Cardiac septum (tissue), 1 donor: ENCODE data around the gene COPB1. TPM values are rescaled to one million over a fixed set of nuclear protein-coding genes. Genes with fewer than 3 reads are reported as not detected.

Experiments used
- DNase-seq: peaks from one replicate; pipeline ENCODE4 v3.0.0-alpha.2; 2020; ENCODE audit warnings: low spot score
- intact Hi-C: fragments of 100-400 bp; cut with DNase I; formaldehyde crosslinking; loops from one replicate; pipeline ENCODE4 v1.14.0; 2022
- total RNA-seq: library from RNA; stranded (reverse); fragmentation: NEBNext Ultra II Directional; extraction: Animal tissue kit (Norgen Biotek cat#: 25700); gene quantifications from one replicate; pipeline ENCODE4 v1.2.1, GENCODE V29; 2021
- donor health status: DM: no; HTN: no; CAD: no.

COPB1 gene
- total RNA-seq, 1 donor from 2014 or later, result 61.4 TPM

DNA sequence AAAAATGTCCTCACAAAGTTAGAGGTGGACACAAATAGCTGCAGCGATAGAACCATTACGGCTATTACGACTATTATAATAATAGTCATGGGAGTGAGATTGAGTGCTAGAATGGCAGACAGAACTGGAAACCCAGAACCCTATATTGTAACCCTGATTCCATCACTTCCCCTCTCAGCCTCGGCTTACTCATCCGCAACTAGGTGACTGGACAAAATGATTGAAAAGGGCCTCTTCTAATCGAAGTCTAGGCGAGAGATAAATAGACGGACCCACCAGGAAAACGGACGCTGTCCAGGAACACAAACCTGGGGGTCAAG is 19.9 kb upstream of the COPB1 start:
- DNase-seq, result no peak
- intact Hi-C loops, result no loop called here

DNA sequence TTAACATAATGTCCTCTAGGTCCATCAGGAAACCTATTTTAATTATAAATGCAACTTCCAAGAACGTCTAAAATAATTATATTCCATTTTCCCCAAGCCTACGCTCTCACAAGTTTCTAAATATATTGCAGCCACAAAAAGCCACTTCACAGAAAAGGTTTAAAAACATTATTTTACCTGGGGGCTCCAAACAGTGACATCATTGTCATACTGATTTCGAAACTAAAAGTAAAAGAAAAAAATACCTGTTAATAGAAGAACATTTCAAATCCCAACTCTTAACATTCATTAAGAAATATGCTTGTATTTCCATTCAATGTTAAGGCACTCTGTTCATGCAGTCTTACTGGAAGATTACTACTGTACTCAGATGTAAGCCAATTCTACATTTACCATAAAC is 19.2 kb upstream of the COPB1 start:
- intact Hi-C loops, result no loop called here
- no peak for DNase-seq

DNA sequence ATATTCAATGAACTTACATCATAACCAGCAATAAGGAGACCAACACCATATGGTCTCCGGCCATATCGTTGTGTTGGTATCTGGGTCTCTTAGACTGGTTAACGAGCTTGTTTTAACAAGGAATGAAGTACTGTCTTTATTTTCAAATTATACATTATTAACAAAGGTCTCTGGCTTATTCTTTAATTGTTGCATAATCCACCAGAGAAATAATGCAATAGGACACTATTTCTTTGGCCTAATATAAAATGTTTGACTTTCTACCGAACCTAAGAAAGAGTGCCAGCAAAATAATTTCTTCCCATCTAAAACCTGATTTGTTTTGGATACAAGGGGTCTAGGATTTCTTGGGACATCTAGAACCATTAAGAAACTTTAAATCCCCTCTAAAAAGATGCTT is 14.2 kb upstream of the COPB1 start:
- intact Hi-C loops, result no loop called here
- DNase-seq, result no peak

DNA sequence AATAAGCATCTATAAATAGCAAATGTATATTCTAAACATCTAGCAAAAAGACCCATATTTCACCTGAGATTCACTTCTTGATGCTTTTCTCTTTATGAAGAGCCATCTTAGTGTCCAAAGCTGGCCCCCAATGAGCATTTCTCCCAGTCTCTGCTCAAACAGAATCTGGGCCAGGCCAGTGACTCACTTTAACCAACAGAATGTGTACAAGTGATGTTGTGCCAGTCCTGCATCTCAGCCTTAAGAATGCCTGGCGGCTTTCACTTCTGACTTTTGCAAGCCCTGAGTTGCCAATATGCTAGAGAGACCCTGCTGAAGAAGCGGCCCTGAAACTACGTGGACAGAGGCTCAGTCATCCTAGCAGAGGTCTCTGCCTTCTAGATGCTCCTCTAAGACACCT is 6.9 kb upstream of the COPB1 start:
- intact Hi-C loops, result no loop called here
- DNase-seq, result no peak

DNA sequence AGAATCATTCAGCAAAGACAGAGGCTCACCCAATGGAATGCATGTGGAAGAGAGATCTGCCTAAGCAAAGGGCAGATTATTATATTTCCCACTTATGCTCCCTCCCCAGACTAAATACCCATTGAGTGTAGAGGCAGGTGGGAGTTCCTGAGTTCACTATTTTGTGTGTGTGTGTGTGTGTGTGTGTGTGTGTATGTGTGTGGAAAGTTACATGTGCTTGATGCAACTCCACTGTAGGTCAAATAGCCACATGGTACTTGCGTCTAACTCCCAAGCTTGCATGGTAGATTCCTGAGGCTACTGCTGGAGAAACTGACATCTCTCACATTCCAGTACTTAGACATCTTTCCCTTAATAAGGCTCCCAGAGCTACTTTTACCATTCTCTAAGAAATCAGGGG is 3.4 kb upstream of the COPB1 start:
- no peak for DNase-seq
- intact Hi-C loops, result no loop called here

DNA sequence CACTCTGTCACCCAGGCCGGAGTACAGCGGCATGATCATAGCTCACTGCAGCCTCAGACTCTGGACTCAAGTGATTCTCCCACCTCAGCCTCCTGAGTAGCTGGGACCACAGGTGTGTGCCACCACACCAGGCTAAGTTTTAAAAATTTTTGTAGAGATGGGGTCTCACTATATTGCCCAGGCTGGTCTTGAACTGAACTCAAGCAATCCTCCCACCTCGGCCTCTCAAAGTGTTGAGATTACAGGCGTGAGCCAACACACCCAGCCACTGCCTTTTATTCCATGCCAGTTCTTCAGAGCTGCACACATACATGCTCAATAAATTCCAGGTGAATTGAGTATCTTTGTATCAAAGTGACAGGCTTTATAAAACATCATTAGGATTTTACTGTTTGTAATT is 2.4 kb upstream of the COPB1 start:
- no peak for DNase-seq
- intact Hi-C loops, result no loop called here

DNA sequence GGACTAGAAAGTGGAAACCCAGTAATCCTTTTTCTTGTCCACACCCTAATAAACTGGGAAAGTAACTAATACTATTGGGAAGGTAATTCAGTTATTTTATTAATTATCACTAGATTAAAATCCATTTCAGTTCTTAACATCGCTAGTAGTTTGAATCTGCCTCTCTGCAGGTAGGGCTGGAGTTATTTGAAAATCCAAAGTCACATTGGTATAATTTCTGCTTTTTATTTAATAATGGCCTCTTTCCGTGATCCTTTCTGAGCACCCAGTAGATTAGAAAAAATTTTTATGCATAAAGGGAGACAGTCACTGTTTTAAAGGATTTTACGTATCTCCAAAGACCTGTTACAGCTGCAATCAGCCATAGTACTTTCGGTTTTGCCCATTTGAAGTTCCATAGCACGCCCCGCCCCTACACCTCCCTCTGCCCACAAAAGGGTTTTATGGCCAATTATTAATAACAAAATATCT is 605 bp upstream of the COPB1 start:
- DNase-seq, result no peak
- intact Hi-C loops, result loop anchor here (1.0 kb wide), 1 partner anchor 20 kb away; the partner anchor contains the start of gene PSMA1

DNA sequence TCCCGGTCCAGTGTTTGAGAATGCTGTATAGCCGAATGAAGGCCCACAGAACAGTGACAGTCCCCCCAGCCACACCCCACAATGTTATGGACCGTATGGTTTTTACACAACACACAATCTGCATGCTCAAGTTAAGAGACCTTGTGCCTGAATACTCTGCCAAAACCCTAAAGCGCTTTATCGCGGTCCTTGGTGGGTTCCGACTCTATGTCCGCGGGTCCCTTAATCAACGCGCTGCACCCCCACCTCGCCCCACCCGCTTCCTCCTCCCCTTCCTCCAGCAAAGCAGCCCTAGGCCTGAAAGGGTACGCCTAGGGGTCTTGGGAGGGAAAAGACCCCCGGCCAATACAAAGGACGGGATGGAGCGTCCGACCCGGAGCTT is 442 bp downstream of the COPB1 start:
- intact Hi-C loops, result no loop called here
- DNase-seq, result no peak

DNA sequence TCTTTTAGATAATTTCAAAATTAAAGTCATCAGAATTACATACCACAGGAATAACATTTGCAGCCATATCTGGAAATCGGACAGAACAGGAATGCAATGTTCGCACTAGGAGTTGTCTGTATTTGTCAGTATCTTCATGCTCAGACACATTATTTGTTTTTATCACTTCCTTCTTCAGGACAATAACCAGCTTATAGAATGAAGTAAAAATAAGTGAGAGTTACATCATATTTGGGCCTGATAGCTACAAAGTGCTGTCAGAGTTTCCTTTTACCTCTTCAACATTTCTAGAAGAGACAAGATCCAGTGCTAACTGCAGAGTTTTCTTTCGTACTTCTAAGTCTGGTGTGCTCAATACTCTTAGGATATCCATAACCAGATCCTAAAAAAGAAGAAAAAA is 18.9 kb downstream of the COPB1 start:
- DNase-seq, result no peak
- intact Hi-C loops, result no loop called here

DNA sequence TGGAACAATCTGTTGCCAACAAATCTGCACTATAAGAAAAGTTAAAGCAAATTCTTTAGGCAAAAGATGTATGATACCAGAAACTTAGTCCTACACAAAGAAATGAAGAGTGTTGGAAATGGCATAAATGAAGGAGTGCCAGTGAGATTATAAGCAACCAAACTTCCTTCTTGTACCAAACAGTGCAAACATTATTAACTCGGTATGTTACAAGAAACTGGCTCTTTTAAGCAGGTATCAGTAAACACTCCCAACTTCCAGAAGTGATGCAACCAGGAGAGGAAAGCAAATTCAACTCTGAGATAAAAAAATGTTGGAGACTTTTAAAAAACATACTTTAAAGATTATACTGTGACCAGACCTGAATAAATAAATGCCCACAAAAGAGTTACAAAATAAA is 28.5 kb downstream of the COPB1 start:
- intact Hi-C loops, result no loop called here
- no peak for DNase-seq

DNA sequence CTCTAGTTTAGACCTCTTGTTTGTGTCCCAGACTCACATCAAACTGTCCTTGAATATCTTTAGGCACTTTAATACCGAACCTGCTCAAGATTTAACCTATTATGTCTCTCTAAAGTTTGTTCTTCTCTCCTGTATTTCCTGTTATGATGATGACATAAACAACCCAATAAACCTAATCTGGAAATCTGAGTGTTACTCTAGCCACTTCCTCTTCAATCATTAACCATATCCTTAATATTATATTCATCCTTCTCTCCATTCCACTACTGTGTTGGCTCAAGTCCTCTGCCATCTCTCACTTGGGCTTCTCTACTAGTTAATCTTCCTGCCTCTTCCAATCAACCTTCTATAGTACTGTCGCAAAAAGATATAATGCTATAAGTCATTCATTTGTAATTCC is 36.0 kb downstream of the COPB1 start:
- DNase-seq, result no peak
- intact Hi-C loops, result no loop called here

DNA sequence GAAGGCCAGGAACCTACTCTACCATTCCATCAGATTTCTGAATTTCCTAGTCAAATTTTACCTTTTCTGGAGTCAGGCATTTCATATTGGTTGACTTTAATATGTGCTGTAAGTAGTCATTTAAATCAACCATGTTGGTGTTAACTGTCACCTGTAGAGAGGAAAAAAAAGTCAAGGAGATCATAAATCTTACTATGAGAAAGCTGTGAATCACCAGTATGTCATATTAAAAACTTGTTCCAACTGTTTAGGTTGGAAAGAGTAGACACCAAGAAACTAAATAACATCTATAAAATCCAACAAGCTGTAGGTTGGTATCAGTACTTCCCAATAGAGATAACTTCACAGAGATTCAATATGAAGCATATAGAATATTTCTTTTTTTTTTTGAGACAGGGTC is 39.5 kb downstream of the COPB1 start:
- no peak for DNase-seq
- intact Hi-C loops, result no loop called here

DNA sequence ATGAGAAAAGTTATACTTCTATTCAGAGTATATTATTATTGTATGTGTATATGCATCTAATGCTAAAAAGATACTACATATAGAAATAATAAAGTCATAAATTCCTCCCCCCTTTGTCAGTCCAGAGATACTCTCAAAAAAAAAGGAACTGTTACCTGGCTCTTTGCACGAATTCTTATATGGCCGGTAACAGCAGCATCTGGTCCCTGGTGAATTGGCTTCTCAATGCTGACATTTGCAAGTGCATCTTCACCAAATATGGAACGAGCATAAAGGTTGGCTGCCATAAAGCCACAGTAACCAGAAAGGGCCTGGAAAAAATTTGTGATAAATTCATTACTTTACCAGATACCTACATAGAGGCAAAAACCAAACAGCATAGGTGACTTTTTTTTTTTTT is 41.2 kb downstream of the COPB1 start:
- no peak for DNase-seq
- intact Hi-C loops, result no loop called here

DNA sequence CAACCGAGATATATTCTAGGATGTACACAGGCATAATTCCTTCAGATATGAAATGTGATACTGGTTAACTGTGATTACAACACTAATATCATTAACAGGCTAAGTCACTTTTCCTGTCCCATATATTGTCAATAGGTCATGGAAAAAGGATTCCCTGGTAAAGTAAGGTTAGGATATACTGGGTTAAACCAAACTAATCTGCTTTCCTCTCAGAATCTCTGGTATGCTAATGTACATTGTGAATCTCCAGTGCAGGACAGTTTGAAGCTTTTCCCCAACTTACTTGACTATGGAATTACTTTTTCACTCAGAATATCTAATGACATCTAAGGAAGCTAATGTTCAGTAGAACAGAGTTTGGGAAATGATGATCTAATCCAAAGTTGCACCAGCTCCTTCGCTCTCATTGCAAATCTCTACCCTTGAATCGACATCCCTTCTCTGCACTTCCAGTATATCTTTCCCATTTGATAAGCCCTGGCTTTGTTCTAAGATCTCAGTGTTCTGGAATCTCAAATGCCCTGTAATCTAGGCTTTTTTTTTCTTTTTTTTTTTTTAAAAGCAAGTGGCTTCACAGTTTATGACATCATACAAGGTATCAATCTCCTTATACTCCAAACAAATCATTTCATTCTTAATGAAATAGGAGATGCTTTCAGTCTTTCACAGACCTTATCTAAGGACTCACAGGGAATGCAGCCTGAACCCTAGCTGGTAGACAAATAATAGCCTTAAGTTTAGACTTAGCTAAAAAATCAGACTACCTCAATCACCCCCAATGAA is 43.8 kb downstream of the COPB1 start:
- intact Hi-C loops, result loop anchor here (1.0 kb wide), 1 partner anchor 156 kb away; no protein-coding TSS in a partner anchor
- DNase-seq, result no peak

DNA sequence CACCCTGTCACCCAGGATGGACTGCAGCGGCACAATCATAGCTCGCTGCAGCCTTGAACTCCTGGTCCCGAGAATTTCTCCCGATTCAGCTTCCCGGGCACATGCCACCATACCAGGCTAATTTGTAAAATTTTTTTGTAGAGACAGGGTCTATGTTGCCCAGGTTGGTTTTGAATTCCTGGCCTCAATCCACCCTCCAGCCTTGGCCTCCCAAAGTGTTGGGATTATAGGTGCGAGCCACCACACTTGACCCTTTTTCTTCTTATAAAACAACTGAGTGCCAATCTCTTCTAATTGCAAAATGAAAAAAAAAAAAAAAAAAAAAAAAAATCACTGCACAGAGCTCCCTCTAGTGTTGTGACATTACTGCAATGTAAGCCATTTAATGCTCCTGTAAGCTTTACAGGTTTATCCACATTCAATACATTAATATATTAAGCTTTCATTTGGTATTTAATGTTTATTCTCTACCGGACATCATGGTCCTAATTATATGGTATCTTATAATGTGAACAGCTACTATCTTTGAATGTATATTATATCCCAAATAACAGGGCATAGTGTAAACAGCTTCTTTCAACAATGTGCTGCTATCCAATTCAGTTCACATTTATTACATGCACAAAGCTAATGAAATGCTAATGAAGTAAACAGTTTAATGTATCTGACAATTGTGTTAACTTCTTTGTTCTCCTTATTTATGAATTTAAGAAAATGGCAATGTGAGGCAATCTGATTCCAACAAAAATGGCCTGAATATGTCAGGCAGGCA is 44.6 kb downstream of the COPB1 start:
- intact Hi-C loops, result loop anchor here (1.0 kb wide), 1 partner anchor 155 kb away; no protein-coding TSS in a partner anchor
- DNase-seq, result no peak

DNA sequence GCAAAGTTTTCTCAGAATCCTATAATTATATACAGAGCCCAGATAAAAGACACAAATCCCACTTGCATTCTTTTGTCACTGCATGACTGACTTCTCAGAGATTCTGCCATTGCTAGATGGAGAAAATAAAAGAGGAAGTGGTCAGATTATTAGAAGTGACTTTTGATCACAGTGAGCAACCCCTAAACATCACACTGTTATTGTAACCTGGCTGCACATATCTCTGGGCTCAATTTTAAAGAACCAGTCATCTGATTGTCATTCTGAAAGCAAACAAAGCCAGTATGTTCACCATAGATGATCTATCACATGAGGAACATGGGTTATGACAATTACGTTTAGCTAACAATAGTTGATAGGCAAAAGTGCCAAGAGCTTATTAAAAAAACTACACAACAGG is 47.8 kb downstream of the COPB1 start:
- intact Hi-C loops, result no loop called here
- no peak for DNase-seq

DNA sequence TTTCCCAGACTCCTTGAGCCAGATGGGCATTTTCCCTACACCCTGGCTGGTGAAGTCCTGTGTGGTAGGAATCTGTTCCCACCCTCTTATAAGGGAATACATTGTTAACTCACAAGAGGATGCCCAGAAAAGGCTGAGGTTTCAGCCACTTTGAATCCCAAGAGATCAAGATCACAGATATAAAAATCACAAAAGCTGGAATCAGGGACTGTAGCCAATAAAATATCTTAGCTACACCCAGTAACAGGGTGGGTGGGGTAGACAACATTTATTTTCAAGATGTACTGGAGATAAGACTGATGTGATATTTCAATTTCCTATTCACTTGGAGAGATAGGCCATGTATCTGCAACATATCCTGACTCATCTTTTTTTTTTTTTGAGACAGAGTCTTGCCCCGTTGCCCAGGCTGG is 50.3 kb downstream of the COPB1 start:
- intact Hi-C loops, result no loop called here
- no peak for DNase-seq

DNA sequence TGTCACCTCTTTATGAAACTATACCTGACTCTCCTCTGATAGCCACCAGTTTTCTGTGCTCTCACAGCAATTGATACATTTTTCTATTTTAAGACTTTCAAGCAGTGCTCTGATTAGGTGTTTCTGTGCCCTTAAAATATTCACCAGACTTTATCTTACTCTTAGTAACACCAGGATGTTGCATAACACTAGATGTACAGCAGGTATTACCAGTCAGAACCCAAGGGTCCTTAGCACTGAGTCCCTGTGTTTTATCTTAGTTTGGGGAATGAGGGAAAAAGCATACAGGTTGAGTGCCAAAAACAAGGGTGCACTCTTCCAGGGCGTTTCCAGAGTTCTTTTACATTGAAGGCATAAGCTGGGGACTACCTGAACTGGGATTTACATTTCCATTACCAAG is 51.4 kb downstream of the COPB1 start:
- intact Hi-C loops, result no loop called here
- no peak for DNase-seq

DNA sequence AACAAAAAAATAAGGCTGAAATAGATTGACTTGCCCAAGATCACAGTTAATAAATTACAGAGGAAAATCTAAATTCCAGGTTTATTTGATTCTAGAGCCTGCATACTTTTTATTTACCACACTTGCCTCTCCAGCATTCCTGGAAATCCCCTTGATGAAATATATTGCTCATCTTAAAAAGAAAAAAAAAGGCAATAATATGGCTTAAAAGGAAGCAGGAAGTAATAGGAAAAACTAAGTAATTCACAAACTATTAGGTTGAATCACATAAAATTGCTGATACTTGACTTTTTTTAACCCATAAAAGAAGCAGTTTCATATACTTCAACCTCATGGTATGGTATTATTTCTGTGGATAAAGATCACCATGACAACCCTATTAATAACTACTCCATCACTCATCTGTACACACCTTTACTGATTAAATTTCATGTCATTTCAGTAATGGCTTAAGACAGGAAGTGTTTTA is 52.9 kb downstream of the COPB1 start:
- intact Hi-C loops, result no loop called here
- DNase-seq, result no peak

DNA sequence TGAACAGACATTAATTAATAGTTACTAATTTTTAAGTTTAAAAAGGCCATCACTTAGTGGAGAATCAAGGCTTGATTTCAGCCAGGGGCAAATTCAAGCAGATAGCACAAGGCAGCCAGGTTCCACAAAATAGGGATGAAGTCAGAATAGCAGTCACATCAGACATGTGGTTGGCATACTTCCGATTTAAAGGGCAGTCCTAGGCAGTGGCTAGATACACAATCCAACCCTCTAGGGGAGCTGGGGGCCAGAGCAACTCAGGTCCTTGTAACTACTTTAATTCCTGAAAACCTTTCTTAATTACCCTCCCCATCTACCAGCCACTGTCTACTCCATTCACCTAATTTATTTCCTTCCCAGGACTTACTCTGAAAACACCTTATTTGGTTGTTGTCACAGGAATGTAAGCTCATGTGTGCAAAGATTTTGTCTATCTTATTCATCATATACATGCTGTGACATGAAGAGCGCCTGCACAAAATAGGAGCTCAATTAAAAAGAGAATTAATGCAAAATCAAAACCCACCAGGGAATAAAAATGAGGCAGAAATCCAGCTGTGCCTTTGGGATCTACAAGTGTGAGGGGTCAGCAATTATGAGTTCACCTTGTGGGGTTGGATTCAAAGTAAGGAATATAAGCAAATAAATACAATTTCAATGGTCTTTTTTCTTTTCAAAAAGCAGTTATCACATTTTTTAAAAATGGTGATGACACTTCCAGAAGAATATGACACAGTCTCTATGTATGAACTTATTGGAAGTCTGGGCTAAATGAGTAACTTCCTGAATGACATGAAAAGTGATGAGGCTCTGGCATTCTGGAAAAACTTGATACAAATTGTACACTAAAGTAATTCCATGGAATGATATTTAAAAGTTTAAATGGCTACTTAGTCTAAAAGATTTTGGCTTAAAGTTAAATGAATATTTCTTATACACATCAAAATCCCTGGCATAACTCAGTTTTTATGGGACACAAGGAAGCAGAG is 53.8 kb downstream of the COPB1 start:
- no peak for DNase-seq
- intact Hi-C loops, result no loop called here
